PC-3 (cell line): ENCODE data around the gene EEF1E1. TPM values are rescaled to one million over a fixed set of nuclear protein-coding genes. Genes with fewer than 3 reads are reported as not detected.

Source experiments
- ATAC-seq: fragments of 200-7000 bp; cut with Tn5 transposase; 2 replicates; pipeline ENCODE4 v1.9.1; 2020; ENCODE audit warnings: mild to moderate bottlenecking, moderate library complexity
- Bru-seq: library from RNA; stranded (reverse); fragments of 400-500 nt; gene quantifications from one replicate; lab custom pipeline; 2021; lab: Mats Ljungman, UMichigan
- BruChase-seq, 2 experiments: library from RNA; stranded (reverse); fragments of 400-500 nt; gene quantifications; one replicate each; lab custom pipeline; 2021; lab: Mats Ljungman, UMichigan
- BruUV-seq: library from RNA; stranded (reverse); fragments of 400-500 nt; replicated peaks from 2 replicates; lab custom pipeline; 2021; lab: Mats Ljungman, UMichigan
- CTCF ChIA-PET: fragments of 300-600 bp; sonication (Branson Sonifier 250); formaldehyde crosslinking; loops from one replicate; lab custom pipeline; 2022; ENCODE audit warnings: antibody characterized with exemption; lab: Charles Lee
- POLR2A ChIA-PET: fragments of 300-600 bp; sonication (Branson Sonifier 250); formaldehyde crosslinking; loops from one replicate; lab custom pipeline; 2022; ENCODE audit warnings: antibody characterized with exemption; ENCODE audit not compliant: unreplicated experiment; lab: Charles Lee
- DNase-seq: peaks from one replicate; pipeline ENCODE4 v3.0.0-alpha.2; 2015
- H2AFZ ChIP-seq: fragments of 300-600 bp; sonication (generic); 2 replicates; pipeline ENCODE4 v1.6.0; 2016; ENCODE audit warnings: antibody characterized with exemption, low read length
- H3F3A ChIP-seq: fragments of 300-600 bp; sonication (generic); one replicate; pipeline ENCODE4 v1.6.0; 2017; ENCODE audit warnings: antibody characterized with exemption, low read length, control low read depth, mild to moderate bottlenecking; ENCODE audit not compliant: unreplicated experiment
- H3K27ac ChIP-seq: fragments of 300-600 bp; sonication (generic); 2 replicates; pipeline ENCODE4 v1.5.1; 2016; ENCODE audit warnings: mild to moderate bottlenecking, low read length
- H3K27me3 ChIP-seq: fragments of 300-600 bp; sonication (generic); 2 replicates; pipeline ENCODE4 v1.6.1; 2016; ENCODE audit warnings: low read length, mixed read lengths
- H3K36me3 ChIP-seq: fragments of 300-600 bp; sonication (generic); 2 replicates; pipeline ENCODE4 v1.6.1; 2016; ENCODE audit warnings: low read depth, mixed run types, low read length, mixed read lengths
- H3K4me1 ChIP-seq: fragments of 300-600 bp; sonication (generic); 2 replicates; pipeline ENCODE4 v1.5.1; 2016; ENCODE audit warnings: low read length; ENCODE audit not compliant: insufficient read depth
- H3K4me2 ChIP-seq: fragments of 300-600 bp; sonication (generic); 2 replicates; pipeline ENCODE4 v1.6.0; 2016; ENCODE audit warnings: low read length
- H3K4me3 ChIP-seq: fragments of 300-600 bp; sonication (generic); 2 replicates; pipeline ENCODE4 v1.5.1; 2016; ENCODE audit warnings: mild to moderate bottlenecking, low read length, mixed read lengths
- H3K79me2 ChIP-seq: fragments of 300-600 bp; sonication (generic); 2 replicates; pipeline ENCODE4 v1.6.1; 2017; ENCODE audit warnings: low read length, mixed read lengths
- H3K9ac ChIP-seq: fragments of 300-600 bp; sonication (generic); 2 replicates; pipeline ENCODE4 v1.6.0; 2016; ENCODE audit warnings: mild to moderate bottlenecking, low read length
- H3K9me2 ChIP-seq: fragments of 300-600 bp; sonication (generic); replicated peaks from 2 replicates; pipeline ENCODE4 v1.6.1; 2016; ENCODE audit warnings: mixed run types, low read length, mixed read lengths
- H3K9me3 ChIP-seq: fragments of 300-600 bp; sonication (generic); 2 replicates; pipeline ENCODE4 v1.6.1; 2016; ENCODE audit warnings: low read length, mixed read lengths
- H4K20me1 ChIP-seq: fragments of 300-600 bp; sonication (generic); 2 replicates; pipeline ENCODE4 v1.6.1; 2016; ENCODE audit warnings: low read length, mixed read lengths
- CTCF ChIP-seq: fragments of 300-600 bp; sonication (generic); conservative IDR thresholded peaks from 2 replicates; pipeline ENCODE4 v1.5.1; 2017; ENCODE audit warnings: antibody characterized with exemption, low read depth, mild to moderate bottlenecking, low read length
- EZH2 ChIP-seq: fragments of 300-600 bp; sonication (generic); IDR thresholded peaks from one replicate; pipeline ENCODE4 v1.6.1; 2017; ENCODE audit warnings: antibody characterized with exemption, mild to moderate bottlenecking, low read length; ENCODE audit not compliant: unreplicated experiment
- EZH2phosphoT487 ChIP-seq: fragments of 300-600 bp; sonication (generic); IDR thresholded peaks from 2 replicates; pipeline ENCODE4 v1.6.1; 2018; ENCODE audit warnings: mild to moderate bottlenecking, antibody characterized with exemption, low read length, borderline replicate concordance
- intact Hi-C: fragments of 100-400 bp; cut with micrococcal nuclease; formaldehyde crosslinking; loops from 2 replicates; pipeline ENCODE4 v1.9.0; 2023
- long read RNA-seq: library from polyadenylated mRNA; unstranded; transcript quantifications from one replicate; pipeline ENCODE4 v2.0.0, GENCODE V29; 2021; ENCODE audit not compliant: unreplicated experiment
- total RNA-seq: library from RNA; depleted of rRNA; stranded (reverse); fragments of >200 nt; gene quantifications from 2 replicates; pipeline ENCODE4 v1.2.3, GENCODE V29; 2014; rRNA removed

The EEF1E1 gene
- total RNA-seq (64.6 and 72.6 TPM in 2 replicates), Bru-seq, nascent RNA (percentile 89 among the genes with signal in this experiment), BruChase-seq, experiment 1, labeled RNA remaining after a 6-hour chase (percentile 98 among the genes with signal in this experiment), BruChase-seq, experiment 2, labeled RNA remaining after a 2-hour chase (percentile 96 among the genes with signal in this experiment)
- long read RNA-seq, transcript EEF1E1-201 (4 exons, 1,077 nt) = major isoform, 62 of 76 reads
- long read RNA-seq, partial matches to known transcripts = 5 of 76 reads
- long read RNA-seq, other reads (novel, unspliced or antisense) = 2 of 76 reads

- Histone ChIP-seq H3K79me2 (peaks cover 49% of the 10 kb centered on the region), H3K4me1 (peaks cover 9% of the 10 kb centered on the region), H3K27ac (peak within 1 kb of the TSS; percentile 39), H4K20me1 (0 out of 2 replicates have a peak, but pooled peaks cover 8% of the 10 kb centered on the region), H3F3A (no peaks in the 10 kb centered on the region), H3K4me3 (peak within 1 kb of the TSS; percentile 81), H3K9me2 (no peaks in the 10 kb centered on the region), H3K27me3 (no peaks in the 10 kb centered on the region), H3K36me3 (peaks cover 6% of the 10 kb centered on the region; the same call in 1 of the 2 replicates), H2AFZ (peak within 1 kb of the TSS; percentile 71), H3K9ac (peak within 1 kb of the TSS; percentile 89), H3K4me2 (peak within 1 kb of the TSS; percentile 91), H3K9me3 (no peaks in the 10 kb centered on the region)
- intact Hi-C loops = loop anchor here (2.0 kb wide), 1 partner anchor 18 kb away; no protein-coding TSS in a partner anchor
- TF ChIP-seq EZH2 (no peak), CTCF (no peak), EZH2phosphoT487 (no peak)
- DNase-seq (peak; percentile 94), ATAC-seq (peak; percentile 93)
- ChIA-PET POLR2A (interaction anchor here (0.6 to 0.7 kb wide), 4 partner anchors 17 to 371 kb away, joined by 3 to 20 read pairs (median 4); no protein-coding TSS in a partner anchor), CTCF (interaction anchor here (0.5 to 0.6 kb wide), 2 partner anchors 117 to 504 kb away, joined by 3 to 4 read pairs; no protein-coding TSS in a partner anchor)
- BruUV-seq = TSS peak; percentile 63
Measured at GRCh38 chr6:8102122-8102958, at the start of gene EEF1E1. EEF1E1 (minus strand) TSS chr6:8102548; CDS start chr6:8102521, 27 bp downstream.

GRCh38 chr6:8149350-8149749, 47.0 kb upstream of the EEF1E1 start:
- no peak overlapping the region for H3K27ac ChIP-seq
- H4K20me1 ChIP-seq = no peaks in the 10 kb centered on the region
- DNase-seq = no peak
- H3K4me2 ChIP-seq = no peak overlapping the region
- no peak for ATAC-seq
- ChIA-PET CTCF (no interaction called here), POLR2A (no interaction called here)
- TF ChIP-seq EZH2 = no peak
- no peak for TF ChIP-seq CTCF
- no peak for TF ChIP-seq EZH2phosphoT487
- no peaks in the 10 kb centered on the region for H3K9me2 ChIP-seq
- intact Hi-C loops = no loop called here
- no peak overlapping the region for H2AFZ ChIP-seq
- H3F3A ChIP-seq = no peaks in the 10 kb centered on the region
- no peaks in the 10 kb centered on the region for H3K9me3 ChIP-seq
- H3K27me3 ChIP-seq = peaks cover 74% of the 10 kb centered on the region
- H3K4me1 ChIP-seq = no peaks in the 10 kb centered on the region
- no peak overlapping the region for H3K4me3 ChIP-seq
- no peaks in the 10 kb centered on the region for H3K36me3 ChIP-seq
- no peaks in the 10 kb centered on the region for H3K79me2 ChIP-seq
- H3K9ac ChIP-seq = no peak overlapping the region
- BruUV-seq = no TSS peak
